Skeletal muscle tissue (tissue), 2 donors: Measurements from ENCODE around the gene CMTM5. TPM values are rescaled to one million over a fixed set of nuclear protein-coding genes. Genes with fewer than 3 reads are reported as not detected.
A peak's percentile ranks its signal among the peaks of the same experiment; 100 is the strongest.

Experiments used
- small RNA-seq: library from RNA; depleted of rRNA; stranded (forward); fragments of <200 nt; gene quantifications from one replicate; pipeline ENCODE3, GENCODE V24; 2014
- total RNA-seq: library from RNA; depleted of rRNA; stranded (reverse); fragments of >200 nt; gene quantifications from one replicate; pipeline ENCODE4 v1.2.3, GENCODE V29; 2014

Gene CMTM5
- total RNA-seq, 1 donor from 2014 or later = 2.1 TPM

Small RNAs within 50 kb of the gene (small RNA-seq; reads per million reads assigned to genes)
- gene MIR208A = 0.37 reads per million, percentile 46 among the genes with 10 or more reads in this experiment
- gene MIR208B = 107 reads per million, percentile 96 among the genes with 10 or more reads in this experiment

Other genes starting within 250 kb of the CMTM5 start
- 4.7 TPM for gene SLC7A8, start 193.4 kb upstream of the CMTM5 start, total RNA-seq
- not detected for gene RNF212B, start 139.1 kb upstream of the CMTM5 start, total RNA-seq
- 5.7 TPM for gene HOMEZ, start 90.9 kb upstream of the CMTM5 start, total RNA-seq
- gene PPP1R3E, start 74.2 kb upstream of the CMTM5 start, total RNA-seq = 2.6 TPM
- gene BCL2L2, start 70.2 kb upstream of the CMTM5 start, total RNA-seq = 11.0 TPM
- 40.7 TPM for gene PABPN1, start 55.6 kb upstream of the CMTM5 start, total RNA-seq
- gene SLC22A17, start 24.2 kb upstream of the CMTM5 start, total RNA-seq = 12.5 TPM
- 17.2 TPM for gene EFS, start 11.9 kb upstream of the CMTM5 start, total RNA-seq
- not detected for gene IL25, start 4.2 kb upstream of the CMTM5 start, total RNA-seq
- 2.1 TPM for gene MYH6, start 31.2 kb downstream of the CMTM5 start, total RNA-seq
- 426 TPM for gene MYH7, start 58.6 kb downstream of the CMTM5 start, total RNA-seq
- gene NGDN, start 92.7 kb downstream of the CMTM5 start, total RNA-seq = 32.4 TPM
- gene ZFHX2, start 174.7 kb downstream of the CMTM5 start, total RNA-seq = not detected
- gene THTPA, start 179.2 kb downstream of the CMTM5 start, total RNA-seq = 7.8 TPM
- 8.4 TPM for gene AP1G2, start 190.7 kb downstream of the CMTM5 start, total RNA-seq
- 1.0 TPM for gene JPH4, start 201.7 kb downstream of the CMTM5 start, total RNA-seq